ENCODE measurements around the gene BRCA2.

DNA sequence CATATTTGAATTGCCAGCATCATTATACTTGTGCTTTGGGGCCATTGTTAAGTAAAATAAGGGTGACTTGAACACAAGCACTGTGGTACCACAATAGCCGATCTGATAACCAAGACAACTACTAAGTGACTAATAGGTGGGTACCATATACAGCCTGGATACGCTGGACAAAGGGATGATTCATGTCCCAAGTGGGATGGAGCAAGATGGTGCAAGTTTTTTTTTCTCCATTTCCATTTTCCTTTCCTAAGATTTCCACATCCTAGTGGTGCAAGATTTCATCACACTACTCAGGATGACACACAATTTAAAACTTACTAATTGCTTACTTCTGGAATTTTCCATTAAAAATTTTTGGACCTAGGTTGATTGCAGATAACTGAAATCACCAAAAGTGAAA, 15.1 kb downstream of the BRCA2 start:
- TF ChIP-seq, protein P1, sequence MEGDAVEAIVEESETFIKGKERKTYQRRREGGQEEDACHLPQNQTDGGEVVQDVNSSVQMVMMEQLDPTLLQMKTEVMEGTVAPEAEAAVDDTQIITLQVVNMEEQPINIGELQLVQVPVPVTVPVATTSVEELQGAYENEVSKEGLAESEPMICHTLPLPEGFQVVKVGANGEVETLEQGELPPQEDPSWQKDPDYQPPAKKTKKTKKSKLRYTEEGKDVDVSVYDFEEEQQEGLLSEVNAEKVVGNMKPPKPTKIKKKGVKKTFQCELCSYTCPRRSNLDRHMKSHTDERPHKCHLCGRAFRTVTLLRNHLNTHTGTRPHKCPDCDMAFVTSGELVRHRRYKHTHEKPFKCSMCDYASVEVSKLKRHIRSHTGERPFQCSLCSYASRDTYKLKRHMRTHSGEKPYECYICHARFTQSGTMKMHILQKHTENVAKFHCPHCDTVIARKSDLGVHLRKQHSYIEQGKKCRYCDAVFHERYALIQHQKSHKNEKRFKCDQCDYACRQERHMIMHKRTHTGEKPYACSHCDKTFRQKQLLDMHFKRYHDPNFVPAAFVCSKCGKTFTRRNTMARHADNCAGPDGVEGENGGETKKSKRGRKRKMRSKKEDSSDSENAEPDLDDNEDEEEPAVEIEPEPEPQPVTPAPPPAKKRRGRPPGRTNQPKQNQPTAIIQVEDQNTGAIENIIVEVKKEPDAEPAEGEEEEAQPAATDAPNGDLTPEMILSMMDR (IDR thresholded peaks at IDR 0.05): no peak
- TF ChIP-seq EZH2 (IDR thresholded peaks at IDR 0.05; ENCODE audit: borderline replicate concordance, insufficient read depth, low read depth, low read length, poor library complexity, severe bottlenecking): no peak

All from B cell (primary cell).